Measurements from ENCODE around the gene IFNG.

Gene IFNG

GRCh38 chr12:68111995-68112394 is 47.5 kb downstream of the IFNG start:
- FAIRE-seq, result no peak

- FAIRE-seq, result no peak
Observed at GRCh38 chr12:68109444-68110217, 49.9 kb downstream of the IFNG start.

GRCh38 chr12:68109001-68109400 is 50.5 kb downstream of the IFNG start:
- no peak for FAIRE-seq

- FAIRE-seq, result no peak
Observed at GRCh38 chr12:68106660-68107059, 52.9 kb downstream of the IFNG start.

- FAIRE-seq, result no peak
Observed at GRCh38 chr12:68106160-68106559, 53.4 kb downstream of the IFNG start.

Data from colon (tissue), 2 donors.